Endodermal cell (in vitro differentiated cells): ENCODE data around the gene SSU72. TPM values are rescaled to one million over a fixed set of nuclear protein-coding genes. Genes with fewer than 3 reads are reported as not detected.
"Not testable (repeated sequence)": the region's sequence is repeated elsewhere in the genome, so short reads cannot be mapped to it uniquely, and the experiment has no call there.

Experiments
- DNase-seq: peaks from one replicate; pipeline ENCODE4 v3.0.0-alpha.2; 2017
- H3K27ac ChIP-seq: 2 replicates; pipeline ENCODE4 v1.5.1; 2013; ENCODE audit warnings: mild to moderate bottlenecking, low read depth, low read length, moderate library complexity
- H3K27me3 ChIP-seq: 2 replicates; pipeline ENCODE4 v1.6.1; 2013; ENCODE audit warnings: mild to moderate bottlenecking, low read length, moderate library complexity; ENCODE audit not compliant: insufficient read depth, control insufficient read depth, poor library complexity, severe bottlenecking
- H3K36me3 ChIP-seq: 2 replicates; pipeline ENCODE4 v1.7.0; 2013; ENCODE audit warnings: mild to moderate bottlenecking, low read length, moderate library complexity; ENCODE audit not compliant: control insufficient read depth, insufficient read depth
- H3K4me1 ChIP-seq: one replicate; pipeline ENCODE4 v1.7.0; 2013; ENCODE audit warnings: low read length; ENCODE audit not compliant: control insufficient read depth, insufficient read depth
- H3K4me3 ChIP-seq: 2 replicates; pipeline ENCODE4 v1.5.1; 2013; ENCODE audit warnings: mild to moderate bottlenecking, low read length, moderate library complexity
- H3K9ac ChIP-seq: 2 replicates; pipeline ENCODE4 v1.6.1; 2013; ENCODE audit warnings: mild to moderate bottlenecking, low read length, moderate library complexity; ENCODE audit not compliant: poor library complexity, severe bottlenecking; ENCODE audit errors: extremely low read depth
- H3K9me3 ChIP-seq: 2 replicates; pipeline ENCODE4 v1.6.1; 2013; ENCODE audit warnings: mild to moderate bottlenecking, low read length, moderate library complexity; ENCODE audit not compliant: control insufficient read depth
- H3K27ac Mint-ChIP-seq: 2 replicates; pipeline ENCODE4 v1.8.0; 2020; ENCODE audit warnings: mixed read lengths
- H3K27me3 Mint-ChIP-seq: 2 replicates; pipeline ENCODE4 v1.8.0; 2021; ENCODE audit warnings: mild to moderate bottlenecking, mixed read lengths; ENCODE audit not compliant: insufficient read depth
- H3K36me3 Mint-ChIP-seq: 2 replicates; pipeline ENCODE4 v1.8.0; 2020; ENCODE audit warnings: low read depth, mixed read lengths
- H3K4me1 Mint-ChIP-seq: 2 replicates; pipeline ENCODE4 v1.8.0; 2020; ENCODE audit warnings: mixed read lengths
- H3K4me3 Mint-ChIP-seq: 2 replicates; pipeline ENCODE4 v1.8.0; 2020; ENCODE audit warnings: mild to moderate bottlenecking, moderate library complexity, mixed read lengths
- H3K9me3 Mint-ChIP-seq: 2 replicates; pipeline ENCODE4 v1.8.0; 2020; ENCODE audit warnings: mild to moderate bottlenecking, mixed read lengths
- CTCF ChIP-seq: fragments of 200-600 bp; sonication (generic); conservative IDR thresholded peaks from 2 replicates; pipeline ENCODE4 v1.5.0; 2021; ENCODE audit warnings: antibody characterized with exemption, mild to moderate bottlenecking
- WGBS, 2 experiments: methylation state at CpG; one replicate each; pipeline versions ENCODE4 v1.1.5 to v1.1.7; 2013; ENCODE audit warnings: missing lambda C conversion rate in 2 of 2, mixed read lengths in 1 of 2; ENCODE audit not compliant: insufficient coverage in 1 of 2, insufficient read length in 1 of 2; 5-methylcytosine and 5-hydroxymethylcytosine counted together
- total RNA-seq, 2 donors: library from RNA; stranded (reverse); fragmentation: NEBNext Ultra II Directional in 1 of 2; extraction: Animal tissue kit (Norgen Biotek cat#: 25700) in 1 of 2; gene quantifications; 2 replicates in 1 of 2; 3 replicates in 1 of 2; pipeline ENCODE4 v1.2.1, GENCODE V29; 2021

The SSU72 gene
- total RNA-seq, 2 donors from 2014 or later, result 133 to 138 TPM

GRCh38 chr1:1527092-1527816 is 47.4 kb downstream of the SSU72 start:
- no peaks in the 10 kb centered on the region for H3K27me3 ChIP-seq
- no peak for DNase-seq
- no peak for TF ChIP-seq CTCF
- peaks cover 13% of the 10 kb centered on the region for H3K9me3 ChIP-seq
- no peak overlapping the region for H3K4me3 ChIP-seq
- peaks cover 46% of the 10 kb centered on the region for H3K36me3 Mint-ChIP-seq
- H3K4me3 Mint-ChIP-seq, result no peak overlapping the region
- H3K9ac ChIP-seq, result no peak overlapping the region
- H3K27me3 Mint-ChIP-seq, result no peaks in the 10 kb centered on the region
- no peak overlapping the region for H3K27ac Mint-ChIP-seq
- no peaks in the 10 kb centered on the region for H3K4me1 ChIP-seq
- H3K9me3 Mint-ChIP-seq, result peaks cover 13% of the 10 kb centered on the region
- 95 to 98% methylated on average over 14 to 31 of the region's 31 CpGs for whole genome bisulfite sequencing, 2 experiments
- H3K4me1 Mint-ChIP-seq, result no peaks in the 10 kb centered on the region
- no peak overlapping the region for H3K27ac ChIP-seq
- H3K36me3 ChIP-seq, result peaks cover 16% of the 10 kb centered on the region

GRCh38 chr1:1526476-1526875 is 48.2 kb downstream of the SSU72 start:
- not testable (repeated sequence) for H3K4me1 Mint-ChIP-seq, H3K27me3 Mint-ChIP-seq, H3K27ac ChIP-seq, H3K9me3 Mint-ChIP-seq, H3K4me3 Mint-ChIP-seq, H3K9ac ChIP-seq, DNase-seq, H3K4me1 ChIP-seq, H3K27me3 ChIP-seq, H3K27ac Mint-ChIP-seq, H3K4me3 ChIP-seq
- peaks cover 13% of the 10 kb centered on the region for H3K9me3 ChIP-seq
- H3K36me3 Mint-ChIP-seq, result peaks cover 47% of the 10 kb centered on the region
- peaks cover 18% of the 10 kb centered on the region for H3K36me3 ChIP-seq
- 94% methylated on average over 16 of the region's 21 CpGs; no CpG with 5 or more reads in 1 of the 2 experiments for WGBS, 2 experiments

GRCh38 chr1:1524750-1525383 is 49.8 kb downstream of the SSU72 start:
- H3K27me3 ChIP-seq, H3K4me1 Mint-ChIP-seq, H3K4me1 ChIP-seq, H3K27me3 Mint-ChIP-seq, H3K4me3 Mint-ChIP-seq, H3K27ac Mint-ChIP-seq, H3K9me3 ChIP-seq, H3K9me3 Mint-ChIP-seq, H3K4me3 ChIP-seq, H3K27ac ChIP-seq, H3K9ac ChIP-seq, DNase-seq: not testable (repeated sequence)
- peaks cover 15% of the 10 kb centered on the region for H3K36me3 ChIP-seq
- 98 to 99% methylated on average over 20 to 30 of the region's 30 CpGs for WGBS, 2 experiments
- H3K36me3 Mint-ChIP-seq, result peaks cover 48% of the 10 kb centered on the region

GRCh38 chr1:1523651-1524050 is 51.0 kb downstream of the SSU72 start:
- not testable (repeated sequence) for H3K27me3 Mint-ChIP-seq

GRCh38 chr1:1523226-1523625 is 51.4 kb downstream of the SSU72 start:
- WGBS, 2 experiments, result 96 to 97% methylated on average over 25 to 31 of the region's 31 CpGs
- not testable (repeated sequence) for H3K27ac Mint-ChIP-seq, H3K4me3 Mint-ChIP-seq

More at GRCh38 chr1:1523651-1524050, 51.0 kb downstream of the SSU72 start:
- 90 to 96% methylated on average over 7 to 16 of the region's 17 CpGs for WGBS, 2 experiments
- H3K4me3 ChIP-seq, DNase-seq, H3K4me1 Mint-ChIP-seq, H3K27ac Mint-ChIP-seq, H3K9me3 Mint-ChIP-seq, H3K9me3 ChIP-seq, H3K27me3 ChIP-seq, H3K4me3 Mint-ChIP-seq, H3K9ac ChIP-seq, H3K4me1 ChIP-seq, H3K27ac ChIP-seq, H3K36me3 ChIP-seq: not testable (repeated sequence)
- H3K36me3 Mint-ChIP-seq, result peaks cover 41% of the 10 kb centered on the region

GRCh38 chr1:1522536-1522935 is 52.1 kb downstream of the SSU72 start:
- not testable (repeated sequence) for H3K4me3 ChIP-seq, H3K27ac Mint-ChIP-seq, H3K9ac ChIP-seq, H3K27me3 ChIP-seq, H3K4me3 Mint-ChIP-seq, H3K9me3 Mint-ChIP-seq, H3K27ac ChIP-seq, DNase-seq, H3K4me1 Mint-ChIP-seq, H3K27me3 Mint-ChIP-seq, H3K9me3 ChIP-seq, H3K4me1 ChIP-seq
- peaks cover 46% of the 10 kb centered on the region for H3K36me3 Mint-ChIP-seq
- peaks cover 16% of the 10 kb centered on the region for H3K36me3 ChIP-seq
- WGBS, 2 experiments, result 96 to 99% methylated on average over 11 to 30 of the region's 30 CpGs

More at GRCh38 chr1:1523226-1523625, 51.4 kb downstream of the SSU72 start:
- not testable (repeated sequence) for H3K4me1 Mint-ChIP-seq, H3K27ac ChIP-seq, H3K9me3 Mint-ChIP-seq, DNase-seq, H3K27me3 ChIP-seq, H3K9ac ChIP-seq, H3K9me3 ChIP-seq, H3K27me3 Mint-ChIP-seq, H3K4me3 ChIP-seq, H3K4me1 ChIP-seq
- peaks cover 43% of the 10 kb centered on the region for H3K36me3 Mint-ChIP-seq
- peaks cover 10% of the 10 kb centered on the region for H3K36me3 ChIP-seq
